IgD-negative memory B cell (primary cell): ENCODE data around the gene SAP130. TPM values are rescaled to one million over a fixed set of nuclear protein-coding genes. Genes with fewer than 3 reads are reported as not detected.

Experiments used
- H3K27ac Mint-ChIP-seq, 3 donors: one replicate each; pipeline ENCODE4 v1.8.0; 2020 to 2022; ENCODE audit warnings: mild to moderate bottlenecking in 3 of 3, mixed read lengths in 3 of 3, moderate library complexity in 1 of 3
- H3K27me3 Mint-ChIP-seq: one replicate; pipeline ENCODE4 v1.8.0; 2021; ENCODE audit warnings: mixed read lengths
- H3K36me3 Mint-ChIP-seq: one replicate; pipeline ENCODE4 v1.8.0; 2020; ENCODE audit warnings: mild to moderate bottlenecking, mixed read lengths
- H3K4me1 Mint-ChIP-seq, 3 donors: one replicate each; pipeline ENCODE4 v1.8.0; 2020 to 2022; ENCODE audit warnings: mixed read lengths in 3 of 3, mild to moderate bottlenecking in 1 of 3
- H3K4me3 Mint-ChIP-seq, 4 donors: one replicate each; pipeline ENCODE4 v1.8.0; 2020 to 2022; ENCODE audit warnings: mild to moderate bottlenecking in 4 of 4, mixed read lengths in 4 of 4, moderate library complexity in 3 of 4
- H3K9me3 Mint-ChIP-seq, 3 donors: one replicate each; pipeline ENCODE4 v1.8.0; 2020 to 2021; ENCODE audit warnings: mixed read lengths in 3 of 3, mild to moderate bottlenecking in 1 of 3
- polyA plus RNA-seq: library from polyadenylated mRNA; unstranded; fragments of 300-500 nt; fragmentation: Illumina TruSeq; gene quantifications from one replicate; pipeline ENCODE4 v1.2.3, GENCODE V29; 2021

The SAP130 gene
- 12.0 TPM for polyA plus RNA-seq

GRCh38 chr2:128027801-128028667, at the start of gene SAP130:
SAP130 (minus strand) TSS chr2:128028059; CDS start chr2:128026292, 1,767 bp downstream.
- Mint-ChIP-seq H3K27ac (peak within 1 kb of the TSS; percentile 89 to 92 (median 90)), H3K4me1 (peaks cover 0 to 25% (median 13%) of the 10 kb centered on the region in 3 donors), H3K36me3 (peaks cover 5% of the 10 kb centered on the region), H3K4me3 (peak within 1 kb of the TSS; percentile 90 to 98 (median 97)), H3K27me3 (no peaks in the 10 kb centered on the region), H3K9me3 (peaks cover 0 to 4% (median 4%) of the 10 kb centered on the region in 3 donors)

DNA sequence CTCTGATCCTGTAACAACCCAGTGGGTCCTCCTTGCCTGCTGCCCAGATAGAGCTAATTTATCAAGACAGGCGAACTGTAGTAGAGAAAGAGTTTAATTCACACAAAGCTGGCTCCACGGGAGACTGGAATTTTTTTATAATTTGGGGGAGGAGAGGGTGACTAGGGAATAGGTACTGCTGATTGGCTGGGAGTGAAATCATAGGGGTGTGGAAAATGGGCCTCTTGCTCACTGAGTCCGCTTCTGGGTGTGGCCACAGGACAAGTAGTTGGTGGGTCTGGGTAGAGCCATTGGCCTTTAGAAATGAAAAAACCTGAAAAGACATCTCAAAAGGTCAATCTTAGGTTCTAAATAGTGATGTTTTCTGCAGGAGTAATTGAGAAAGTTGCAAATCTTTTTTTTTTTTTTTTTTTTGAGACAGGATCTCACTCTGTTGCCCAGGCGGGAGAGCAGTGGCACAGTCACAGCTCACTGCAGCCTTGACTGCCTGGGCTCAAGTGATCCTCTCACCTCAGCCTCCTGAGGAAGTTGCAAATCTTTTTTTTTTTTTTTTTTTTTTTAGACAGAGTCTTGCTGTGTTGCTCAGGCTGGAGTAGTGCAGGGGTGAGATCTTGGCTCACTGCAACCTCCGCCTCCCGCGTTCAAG, 48.7 kb upstream of the SAP130 start:
- H3K4me3 Mint-ChIP-seq, result peak overlapping the region in 1 of 4 donors; percentile 4
- peaks cover 5 to 9% (median 9%) of the 10 kb centered on the region in 3 donors for H3K4me1 Mint-ChIP-seq
- peaks cover 0 to 4% (median 2%) of the 10 kb centered on the region in 3 donors for H3K9me3 Mint-ChIP-seq
- peak overlapping the region in 1 of 3 donors; percentile 6 for H3K27ac Mint-ChIP-seq
- no peaks in the 10 kb centered on the region for H3K27me3 Mint-ChIP-seq
- H3K36me3 Mint-ChIP-seq, result peaks cover 4% of the 10 kb centered on the region

- Mint-ChIP-seq H3K9me3 (peaks cover 2 to 4% (median 2%) of the 10 kb centered on the region in 3 donors), H3K27me3 (peaks cover 1% of the 10 kb centered on the region), H3K27ac (no peak overlapping the region), H3K4me1 (peaks cover 5 to 9% (median 9%) of the 10 kb centered on the region in 3 donors), H3K4me3 (no peak overlapping the region), H3K36me3 (peaks cover 4% of the 10 kb centered on the region)
Observed at GRCh38 chr2:128073278-128073677, 45.4 kb upstream of the SAP130 start.

GRCh38 chr2:128069769-128070168, 41.9 kb upstream of the SAP130 start:
- Mint-ChIP-seq H3K27ac (no peak overlapping the region), H3K36me3 (peaks cover under 1% of the 10 kb centered on the region), H3K9me3 (peaks cover 0 to 2% (median 0%) of the 10 kb centered on the region in 3 donors), H3K27me3 (peaks cover 1% of the 10 kb centered on the region), H3K4me3 (no peak overlapping the region), H3K4me1 (no peaks in the 10 kb centered on the region)

GRCh38 chr2:128064353-128064752, 36.5 kb upstream of the SAP130 start:
- H3K27ac Mint-ChIP-seq, result no peak overlapping the region
- no peaks in the 10 kb centered on the region for H3K27me3 Mint-ChIP-seq
- peaks cover 2% of the 10 kb centered on the region for H3K36me3 Mint-ChIP-seq
- H3K4me1 Mint-ChIP-seq, result no peaks in the 10 kb centered on the region
- no peak overlapping the region for H3K4me3 Mint-ChIP-seq
- H3K9me3 Mint-ChIP-seq, result no peaks in the 10 kb centered on the region

DNA sequence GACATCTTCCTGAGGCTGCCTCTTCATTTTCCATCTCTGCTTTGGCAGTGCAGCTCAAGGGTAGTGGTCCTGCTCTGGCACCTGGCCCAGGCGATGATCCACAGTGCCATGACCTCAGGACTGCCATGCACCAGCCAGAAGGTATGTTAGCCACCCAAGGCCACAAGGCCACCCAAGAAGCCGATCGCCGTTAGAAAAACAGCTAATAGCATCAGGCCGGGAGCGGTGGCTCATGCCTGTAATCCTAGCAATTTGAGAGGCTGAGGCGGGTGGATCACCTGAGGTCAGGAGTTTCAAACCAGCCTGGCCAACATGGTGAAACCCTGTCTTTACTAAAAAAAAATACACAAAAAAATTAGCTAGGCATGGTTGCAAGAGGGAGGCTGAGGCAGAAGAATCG, 34.7 kb upstream of the SAP130 start:
- Mint-ChIP-seq H3K27ac (no peak overlapping the region), H3K9me3 (no peaks in the 10 kb centered on the region), H3K4me1 (no peaks in the 10 kb centered on the region), H3K36me3 (peaks cover 2% of the 10 kb centered on the region), H3K4me3 (no peak overlapping the region), H3K27me3 (no peaks in the 10 kb centered on the region)

DNA sequence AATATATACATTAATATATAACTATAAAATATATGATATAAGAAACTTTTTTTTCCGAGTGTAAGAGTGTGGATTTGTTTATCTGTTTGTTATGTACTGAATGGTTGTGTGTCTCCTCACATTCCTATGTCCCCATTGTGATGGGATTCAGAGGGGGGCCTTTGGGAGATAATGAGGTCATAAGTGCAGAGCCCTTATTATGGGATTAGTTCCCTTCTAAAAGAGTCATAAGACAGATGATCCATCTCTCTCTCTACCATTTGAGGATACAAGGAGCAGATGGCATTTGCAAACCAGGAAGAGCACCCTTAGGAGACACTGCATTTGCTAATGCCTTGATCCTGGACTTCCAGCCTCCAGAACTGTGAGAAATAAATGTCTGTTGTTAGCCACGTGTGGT, 30.3 kb upstream of the SAP130 start:
- H3K27ac Mint-ChIP-seq, result no peak overlapping the region
- H3K36me3 Mint-ChIP-seq, result no peaks in the 10 kb centered on the region
- H3K9me3 Mint-ChIP-seq, result peaks cover 0 to 2% (median 0%) of the 10 kb centered on the region in 3 donors
- H3K27me3 Mint-ChIP-seq, result peaks cover 10% of the 10 kb centered on the region
- no peaks in the 10 kb centered on the region for H3K4me1 Mint-ChIP-seq
- H3K4me3 Mint-ChIP-seq, result no peak overlapping the region

- no peak overlapping the region for H3K27ac Mint-ChIP-seq
- peaks cover 0 to 2% (median 0%) of the 10 kb centered on the region in 3 donors for H3K9me3 Mint-ChIP-seq
- H3K4me3 Mint-ChIP-seq, result no peak overlapping the region
- H3K36me3 Mint-ChIP-seq, result no peaks in the 10 kb centered on the region
- H3K4me1 Mint-ChIP-seq, result no peaks in the 10 kb centered on the region
- peaks cover 11% of the 10 kb centered on the region for H3K27me3 Mint-ChIP-seq
Observed at GRCh38 chr2:128057334-128057733, 29.5 kb upstream of the SAP130 start.

DNA sequence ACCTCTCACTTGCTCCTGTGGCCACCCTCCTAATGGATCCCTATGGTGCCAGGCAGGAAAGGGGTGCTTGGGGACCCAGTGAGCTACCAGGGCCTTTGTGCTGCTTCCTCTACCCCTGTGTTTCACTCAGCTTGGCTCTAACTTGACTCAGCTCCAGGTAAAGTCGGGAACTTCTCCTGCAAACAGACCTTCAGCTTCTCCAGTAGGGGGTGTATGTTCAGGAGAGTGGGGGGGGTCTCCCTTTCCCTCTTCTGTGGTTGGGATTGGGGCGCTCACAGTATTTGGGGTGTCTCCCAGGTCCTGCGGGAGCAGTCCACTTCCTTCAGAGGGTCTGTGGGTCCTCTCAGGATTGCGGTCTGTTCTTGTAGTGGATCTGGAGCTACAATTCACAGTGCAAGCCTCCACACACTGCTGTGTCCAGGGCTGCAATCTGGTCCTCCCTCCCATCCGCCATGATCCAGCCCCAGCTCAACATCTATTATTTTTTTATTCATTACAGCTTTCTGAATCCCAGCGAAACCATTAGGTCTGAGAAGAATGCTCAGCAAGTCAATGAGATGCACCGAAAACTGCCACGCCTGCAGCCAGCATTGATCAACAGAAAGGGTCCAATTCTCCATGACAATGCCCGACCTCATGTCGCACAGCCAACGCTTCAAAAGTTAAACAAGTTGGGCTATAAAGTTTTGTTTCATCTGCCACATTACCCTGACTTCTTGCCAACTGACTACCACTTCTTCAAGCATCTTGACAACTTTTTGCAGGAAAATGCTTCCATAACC, 26.4 kb upstream of the SAP130 start:
- H3K27me3 Mint-ChIP-seq, result peaks cover 22% of the 10 kb centered on the region
- H3K27ac Mint-ChIP-seq, result no peak overlapping the region
- peaks cover 10 to 11% (median 10%) of the 10 kb centered on the region in 3 donors for H3K9me3 Mint-ChIP-seq
- no peaks in the 10 kb centered on the region for H3K4me1 Mint-ChIP-seq
- H3K36me3 Mint-ChIP-seq, result peaks cover 3% of the 10 kb centered on the region
- no peak overlapping the region for H3K4me3 Mint-ChIP-seq

DNA sequence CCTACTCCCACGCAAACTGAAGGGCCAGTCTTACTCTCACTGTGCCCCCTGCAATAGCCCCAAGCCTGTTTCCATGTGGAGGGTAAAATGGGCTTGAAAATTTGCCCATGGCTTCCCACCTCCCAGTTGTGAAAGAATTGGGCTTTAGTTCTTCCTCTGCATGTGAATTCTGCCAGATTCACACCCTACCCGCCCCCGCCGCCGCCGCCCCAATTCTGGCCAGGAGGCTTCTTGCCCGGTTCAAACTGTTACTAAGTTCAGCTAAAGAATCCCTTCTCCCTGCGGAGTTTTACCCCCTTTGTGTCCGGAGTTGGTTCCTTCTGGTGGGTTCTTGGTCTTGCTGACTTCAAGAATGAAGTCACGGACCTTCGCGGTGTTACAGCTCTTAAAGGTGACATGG, 25.5 kb upstream of the SAP130 start:
- Mint-ChIP-seq H3K27ac (no peak overlapping the region), H3K4me3 (no peak overlapping the region)

DNA sequence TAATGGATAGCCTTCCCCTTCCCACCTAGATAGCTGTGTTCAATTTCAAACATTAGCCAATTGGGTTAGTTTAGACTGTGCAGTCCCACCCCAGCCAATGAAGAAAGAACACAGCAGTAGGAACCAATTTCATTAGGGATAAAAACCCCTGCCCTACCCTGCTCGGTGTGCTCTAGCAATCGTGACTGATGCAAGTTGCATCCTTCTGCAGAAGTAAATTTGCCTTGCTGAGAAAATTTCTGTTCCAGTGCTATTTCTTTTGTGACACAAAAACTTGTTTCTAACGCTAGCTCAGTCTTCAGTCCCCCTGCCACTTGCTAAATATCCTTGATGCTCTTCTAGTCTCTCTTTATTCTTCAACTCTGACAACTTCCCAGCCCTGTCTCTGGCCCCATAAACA, 15.2 kb upstream of the SAP130 start:
- peaks cover 8% of the 10 kb centered on the region for H3K27me3 Mint-ChIP-seq
- no peaks in the 10 kb centered on the region for H3K4me1 Mint-ChIP-seq
- H3K36me3 Mint-ChIP-seq, result peaks cover 3% of the 10 kb centered on the region
- no peak overlapping the region for H3K27ac Mint-ChIP-seq
- peaks cover 2 to 29% (median 24%) of the 10 kb centered on the region in 3 donors for H3K9me3 Mint-ChIP-seq
- H3K4me3 Mint-ChIP-seq, result no peak overlapping the region

More for the DNA sequence above, 25.5 kb upstream of the SAP130 start:
- Mint-ChIP-seq H3K4me1 (no peaks in the 10 kb centered on the region), H3K36me3 (peaks cover 5% of the 10 kb centered on the region), H3K27me3 (peaks cover 22% of the 10 kb centered on the region), H3K9me3 (peaks cover 12 to 14% (median 14%) of the 10 kb centered on the region in 3 donors)

DNA sequence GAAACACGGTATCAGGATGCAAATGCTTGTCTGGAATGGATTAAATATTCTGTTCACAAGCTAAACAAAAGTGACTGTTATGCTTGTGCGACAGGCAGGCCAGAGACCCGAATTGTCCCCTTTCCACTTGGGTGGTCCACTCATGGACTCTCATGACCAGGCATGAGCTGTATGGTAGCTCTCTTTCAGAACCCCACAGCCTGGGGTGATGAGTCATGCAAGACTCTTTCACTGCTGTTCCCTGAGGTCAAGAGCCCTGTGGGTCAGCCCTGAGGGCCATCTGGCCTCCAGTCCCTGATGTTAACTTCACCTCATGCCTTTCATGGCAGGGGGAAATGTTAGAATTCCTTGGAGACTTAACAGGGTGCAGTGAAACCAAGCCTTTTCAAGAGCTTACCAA, 13.7 kb upstream of the SAP130 start:
- peaks cover 4 to 36% (median 29%) of the 10 kb centered on the region in 3 donors for H3K9me3 Mint-ChIP-seq
- no peak overlapping the region for H3K27ac Mint-ChIP-seq
- no peak overlapping the region for H3K4me3 Mint-ChIP-seq
- H3K4me1 Mint-ChIP-seq, result no peaks in the 10 kb centered on the region
- peaks cover 8% of the 10 kb centered on the region for H3K27me3 Mint-ChIP-seq
- peaks cover 3% of the 10 kb centered on the region for H3K36me3 Mint-ChIP-seq

DNA sequence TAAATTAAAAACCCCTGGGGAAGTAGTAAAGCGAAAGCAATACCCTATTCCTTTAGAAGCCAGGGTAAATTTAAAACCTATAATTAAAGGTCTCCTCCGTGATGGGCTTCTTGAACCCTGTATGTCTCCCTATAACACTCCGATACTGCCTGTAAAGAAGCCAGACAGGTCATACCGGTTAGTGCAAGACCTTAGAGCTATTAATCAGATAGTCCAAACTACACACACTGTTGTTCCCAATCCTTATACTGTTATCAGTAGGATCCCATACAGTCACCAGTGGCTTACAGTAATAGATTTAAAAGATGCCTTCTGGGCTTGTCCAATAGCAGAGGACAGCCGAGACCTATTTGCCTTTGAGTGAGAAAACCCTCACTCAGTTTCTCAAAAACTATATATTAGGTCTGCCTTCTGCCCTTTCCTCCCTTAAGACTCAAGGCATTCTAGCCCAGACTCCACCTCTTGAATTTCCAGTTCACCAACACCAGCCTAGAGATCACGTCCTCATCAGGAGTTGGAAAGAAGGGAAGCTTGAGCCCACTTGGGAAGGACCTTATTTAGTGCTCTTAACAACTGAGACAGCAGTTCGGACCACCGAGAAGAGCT, 12.4 kb upstream of the SAP130 start:
- H3K4me3 Mint-ChIP-seq, result no peak overlapping the region
- peaks cover 4 to 40% (median 28%) of the 10 kb centered on the region in 3 donors for H3K9me3 Mint-ChIP-seq
- H3K4me1 Mint-ChIP-seq, result no peaks in the 10 kb centered on the region
- peaks cover 8% of the 10 kb centered on the region for H3K27me3 Mint-ChIP-seq
- H3K36me3 Mint-ChIP-seq, result peaks cover 3% of the 10 kb centered on the region
- no peak overlapping the region for H3K27ac Mint-ChIP-seq

DNA sequence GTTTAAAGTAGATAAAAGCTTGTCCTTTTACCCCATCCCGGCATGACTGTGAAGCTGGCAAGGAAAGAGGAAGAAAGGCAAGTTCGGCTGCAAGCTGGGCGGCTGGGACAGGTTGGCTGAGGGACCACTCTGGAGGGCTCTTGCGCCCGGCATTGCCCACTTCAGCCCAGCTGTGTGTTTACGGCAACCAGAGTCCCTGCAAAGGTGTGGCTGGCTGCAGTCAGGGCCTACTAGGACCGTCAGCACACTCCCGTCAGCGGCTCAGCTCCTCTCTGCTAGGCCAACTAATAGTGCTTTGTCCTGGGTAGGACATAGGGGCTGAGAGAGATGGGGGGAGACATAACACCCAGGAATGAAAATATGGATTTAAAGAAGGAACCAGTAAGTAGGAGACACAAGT, 11.7 kb upstream of the SAP130 start:
- Mint-ChIP-seq H3K36me3 (peaks cover 3% of the 10 kb centered on the region), H3K4me1 (no peaks in the 10 kb centered on the region), H3K4me3 (no peak overlapping the region), H3K27ac (peak overlapping the region in 1 of 3 donors; percentile 39), H3K9me3 (peaks cover 4 to 40% (median 28%) of the 10 kb centered on the region in 3 donors), H3K27me3 (peaks cover 9% of the 10 kb centered on the region)
